ENCODE results near the gene MBP.

DNA sequence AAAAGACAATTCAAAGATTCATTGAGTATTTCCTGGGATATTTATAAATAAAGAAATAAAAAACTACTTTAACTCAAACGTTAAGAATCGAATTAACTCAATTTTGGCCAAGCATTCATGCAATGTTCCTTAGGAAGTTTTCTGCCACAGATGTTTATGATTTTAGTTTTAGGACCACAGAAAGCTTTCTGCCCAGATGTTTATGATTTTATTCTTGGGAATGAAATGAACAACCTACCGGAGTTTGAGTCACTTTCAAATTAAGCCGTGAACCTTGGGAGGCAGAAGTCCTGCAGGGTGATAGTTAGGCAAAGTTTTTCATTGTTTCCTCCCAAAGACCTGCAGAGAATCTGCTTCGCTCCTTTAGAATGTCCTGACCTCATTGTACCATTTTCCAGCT lies 34.7 kb upstream of the MBP start:
- TF ChIP-seq POLR2A (IDR thresholded peaks at IDR 0.05) = no peak
- TF ChIP-seq, protein P1, sequence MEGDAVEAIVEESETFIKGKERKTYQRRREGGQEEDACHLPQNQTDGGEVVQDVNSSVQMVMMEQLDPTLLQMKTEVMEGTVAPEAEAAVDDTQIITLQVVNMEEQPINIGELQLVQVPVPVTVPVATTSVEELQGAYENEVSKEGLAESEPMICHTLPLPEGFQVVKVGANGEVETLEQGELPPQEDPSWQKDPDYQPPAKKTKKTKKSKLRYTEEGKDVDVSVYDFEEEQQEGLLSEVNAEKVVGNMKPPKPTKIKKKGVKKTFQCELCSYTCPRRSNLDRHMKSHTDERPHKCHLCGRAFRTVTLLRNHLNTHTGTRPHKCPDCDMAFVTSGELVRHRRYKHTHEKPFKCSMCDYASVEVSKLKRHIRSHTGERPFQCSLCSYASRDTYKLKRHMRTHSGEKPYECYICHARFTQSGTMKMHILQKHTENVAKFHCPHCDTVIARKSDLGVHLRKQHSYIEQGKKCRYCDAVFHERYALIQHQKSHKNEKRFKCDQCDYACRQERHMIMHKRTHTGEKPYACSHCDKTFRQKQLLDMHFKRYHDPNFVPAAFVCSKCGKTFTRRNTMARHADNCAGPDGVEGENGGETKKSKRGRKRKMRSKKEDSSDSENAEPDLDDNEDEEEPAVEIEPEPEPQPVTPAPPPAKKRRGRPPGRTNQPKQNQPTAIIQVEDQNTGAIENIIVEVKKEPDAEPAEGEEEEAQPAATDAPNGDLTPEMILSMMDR (IDR thresholded peaks at IDR 0.05 in 8 of 11, conservative IDR thresholded peaks at IDR 0.05 in 3 of 11) = no peak

All from spleen (tissue), 7 donors.